Measurements from ENCODE around the gene TRAFD1. TPM values are rescaled to one million over a fixed set of nuclear protein-coding genes. Genes with fewer than 3 reads are reported as not detected.

TRAFD1 gene
- total and polyA plus RNA-seq, 2 donors (not counting 3 experiments of a cell fraction or from before 2014, with no cell fraction given), result 20.3 to 24.9 TPM

GRCh38 chr12:112115259-112116045, 9.9 kb upstream of the TRAFD1 start:
- H3K36me3 ChIP-seq (ENCODE audit: control insufficient read depth in 2 of 2, extremely low read depth in 1 of 2, insufficient read depth in 2 of 2, low read length in 2 of 2), result no peaks in the 10 kb centered on the region

More at GRCh38 chr12:112115259-112116045, 9.9 kb upstream of the TRAFD1 start:
- DNase-seq (ENCODE audit: low read depth, low spot score) (no peak), FAIRE-seq (no peak)
- TF ChIP-seq MAX (IDR thresholded peaks at IDR 0.05; ENCODE audit: insufficient read depth, insufficient read length) (no peak), FOS (IDR thresholded peaks at IDR 0.05; ENCODE audit: borderline replicate concordance, insufficient read depth, low read length) (no peak), EZH2 (IDR thresholded peaks at IDR 0.05; ENCODE audit: borderline replicate concordance, low read depth, low read length, severe bottlenecking) (no peak), POLR2A (IDR thresholded peaks at IDR 0.05; ENCODE audit: low read depth, low read length) (no peak), JUN (IDR thresholded peaks at IDR 0.05; ENCODE audit: borderline replicate concordance, insufficient read depth, insufficient read length, low read depth) (no peak), POLR2AphosphoS5 (IDR thresholded peaks at IDR 0.05; ENCODE audit: insufficient read depth, low read depth, low read length) (no peak), MYC (IDR thresholded peaks at IDR 0.05; ENCODE audit: low read depth, low read length) (no peak), GATA2 (IDR thresholded peaks at IDR 0.05; ENCODE audit: insufficient read depth, insufficient read length, low read depth, low read length) (no peak)
- TF ChIP-seq, protein P1, sequence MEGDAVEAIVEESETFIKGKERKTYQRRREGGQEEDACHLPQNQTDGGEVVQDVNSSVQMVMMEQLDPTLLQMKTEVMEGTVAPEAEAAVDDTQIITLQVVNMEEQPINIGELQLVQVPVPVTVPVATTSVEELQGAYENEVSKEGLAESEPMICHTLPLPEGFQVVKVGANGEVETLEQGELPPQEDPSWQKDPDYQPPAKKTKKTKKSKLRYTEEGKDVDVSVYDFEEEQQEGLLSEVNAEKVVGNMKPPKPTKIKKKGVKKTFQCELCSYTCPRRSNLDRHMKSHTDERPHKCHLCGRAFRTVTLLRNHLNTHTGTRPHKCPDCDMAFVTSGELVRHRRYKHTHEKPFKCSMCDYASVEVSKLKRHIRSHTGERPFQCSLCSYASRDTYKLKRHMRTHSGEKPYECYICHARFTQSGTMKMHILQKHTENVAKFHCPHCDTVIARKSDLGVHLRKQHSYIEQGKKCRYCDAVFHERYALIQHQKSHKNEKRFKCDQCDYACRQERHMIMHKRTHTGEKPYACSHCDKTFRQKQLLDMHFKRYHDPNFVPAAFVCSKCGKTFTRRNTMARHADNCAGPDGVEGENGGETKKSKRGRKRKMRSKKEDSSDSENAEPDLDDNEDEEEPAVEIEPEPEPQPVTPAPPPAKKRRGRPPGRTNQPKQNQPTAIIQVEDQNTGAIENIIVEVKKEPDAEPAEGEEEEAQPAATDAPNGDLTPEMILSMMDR (IDR thresholded peaks at IDR 0.05; ENCODE audit: extremely low read depth in 1 of 2, insufficient read depth in 1 of 2, low read depth in 1 of 2, low read length in 2 of 2), result no peak
- BruUV-seq (replicated peaks), result no TSS peak
- Histone ChIP-seq H3K9me1 (replicated peaks; ENCODE audit: control insufficient read depth, extremely low read depth, insufficient read depth, low read length) (no peaks in the 10 kb centered on the region), H3K27me3 (ENCODE audit: control insufficient read depth in 2 of 2, insufficient read depth in 2 of 2, low read length in 2 of 2) (no peaks in the 10 kb centered on the region), H3K4me3 (replicated peaks in 1 of 3; ENCODE audit: insufficient read depth in 1 of 3, low read depth in 1 of 3, low read length in 3 of 3) (no peak overlapping the region), H3K79me2 (ENCODE audit: control insufficient read depth, insufficient read depth, low read length) (no peaks in the 10 kb centered on the region), H4K20me1 (replicated peaks; ENCODE audit: control insufficient read depth, extremely low read depth, insufficient read depth, low read length) (no peaks in the 10 kb centered on the region), H3K27ac (ENCODE audit: insufficient read depth, low read depth, low read length) (no peak overlapping the region), H3K4me2 (ENCODE audit: insufficient read depth, low read length) (no peak overlapping the region), H3K9ac (replicated peaks; ENCODE audit: extremely low read depth, insufficient read depth, low read length) (no peak overlapping the region), H2AFZ (ENCODE audit: low read depth, low read length) (no peak overlapping the region), H3K4me1 (ENCODE audit: control insufficient read depth, extremely low read depth, insufficient read depth, low read length) (peaks cover 6% of the 10 kb centered on the region), H3K9me3 (replicated peaks; ENCODE audit: control insufficient read depth, insufficient read depth, low read length) (no peaks in the 10 kb centered on the region)
- intact Hi-C loops (cut with micrococcal nuclease) (loop anchor here (1.0 kb wide), 1 partner anchor 10 kb away; the partner anchor contains the start of gene TRAFD1), dilution Hi-C loops (cut with MboI; ENCODE audit: extremely low pct_ligation_motif_present, low sequenced_read_pairs) (no loop called here)
- ChIA-PET CTCF (interaction anchor here (1.9 kb wide), 1 partner anchor 10 kb away, joined by 8 read pairs; the partner anchor contains the start of gene TRAFD1), POLR2A (interaction anchor here (2.7 kb wide), 1 partner anchor 10 kb away, joined by 13 read pairs; the partner anchor contains the start of gene TRAFD1)
